NCI-H748 treated with DMSO at 0.1 percent for 48 hours (cell line): ENCODE data around the gene SLC36A4.
"Not testable (repeated sequence)": the region's sequence is repeated elsewhere in the genome, so short reads cannot be mapped to it uniquely, and the experiment has no call there.

Source experiments
- DNase-seq: peaks from one replicate; lab custom pipeline; 2025; lab: John Stamatoyannopoulos, UW

The SLC36A4 gene

GRCh38 chr11:93122535-93123235, 75.1 kb downstream of the SLC36A4 start:
- DNase-seq = no peak

- DNase-seq = no peak
These were observed 79.5 kb downstream of the SLC36A4 start for GRCh38 chr11:93118276-93118675.

- no peak for DNase-seq
These were observed 80.2 kb downstream of the SLC36A4 start for GRCh38 chr11:93117565-93117964.

- no peak for DNase-seq
These were observed 81.0 kb downstream of the SLC36A4 start for GRCh38 chr11:93116641-93117441.

- DNase-seq = no peak
These were observed 83.5 kb downstream of the SLC36A4 start for GRCh38 chr11:93114304-93114703.

GRCh38 chr11:93113824-93114223, 84.0 kb downstream of the SLC36A4 start:
- no peak for DNase-seq

- DNase-seq = not testable (repeated sequence)
These were observed 86.6 kb downstream of the SLC36A4 start for GRCh38 chr11:93111147-93111546.

- no peak for DNase-seq
These were observed 97.6 kb downstream of the SLC36A4 start for GRCh38 chr11:93100211-93100610.

- no peak for DNase-seq
These were observed 98.0 kb downstream of the SLC36A4 start for GRCh38 chr11:93099806-93100205.
